Kidney (tissue), 14 donors: Measurements from ENCODE around the gene UQCR11. TPM values are rescaled to one million over a fixed set of nuclear protein-coding genes. Genes with fewer than 3 reads are reported as not detected.

Source experiments
- DNase-seq, 5 donors: peaks; one replicate each; pipeline ENCODE4 v3.0.0-alpha.2; 2013 to 2020
- FAIRE-seq: peaks from 2 replicates; lab custom pipeline; 2012; peaks lifted over from hg19 to GRCh38; lab: Jason Lieb, UNC
- H3K27ac ChIP-seq, 2 donors: one replicate each; pipeline ENCODE4 v1.7.0; 2013; ENCODE audit warnings: low read depth in 2 of 2, low read length in 2 of 2, inconsistent platforms in 1 of 2
- H3K27me3 ChIP-seq: one replicate; pipeline ENCODE4 v1.7.1; 2013; ENCODE audit warnings: low read length, inconsistent platforms; ENCODE audit not compliant: control insufficient read depth, insufficient read depth
- H3K36me3 ChIP-seq, 3 donors: one replicate each; pipeline versions ENCODE4 v1.7.0 to v1.7.1; 2013; ENCODE audit warnings: low read length in 3 of 3, control low read depth in 1 of 3, inconsistent platforms in 1 of 3; ENCODE audit not compliant: insufficient read depth in 3 of 3, control insufficient read depth in 2 of 3
- H3K4me1 ChIP-seq, 3 donors: one replicate each; pipeline versions ENCODE4 v1.7.0 to v1.7.1; 2013; ENCODE audit warnings: low read length in 3 of 3, inconsistent platforms in 1 of 3, low read depth in 1 of 3; ENCODE audit not compliant: control insufficient read depth in 2 of 3, insufficient read depth in 2 of 3
- H3K4me3 ChIP-seq, 3 donors: one replicate each; pipeline versions ENCODE4 v1.7.0 to v1.8.1; 2013; ENCODE audit warnings: low read length in 3 of 3, control low read depth in 1 of 3, inconsistent platforms in 1 of 3
- H3K9ac ChIP-seq, 3 donors: one replicate each; pipeline versions ENCODE4 v1.7.0 to v1.7.1; 2013; ENCODE audit warnings: low read length in 3 of 3, control low read depth in 1 of 3, inconsistent platforms in 1 of 3
- H3K9me3 ChIP-seq, 3 donors: one replicate each; pipeline versions ENCODE4 v1.7.0 to v1.7.1; 2013; ENCODE audit warnings: low read length in 3 of 3, control low read depth in 1 of 3, inconsistent platforms in 1 of 3; ENCODE audit not compliant: control insufficient read depth in 2 of 3, insufficient read depth in 1 of 3
- CTCF ChIP-seq: IDR thresholded peaks from 3 replicates; pipeline ENCODE4 v1.5.1; 2012; ENCODE audit warnings: mild to moderate bottlenecking, moderate library complexity, borderline replicate concordance; ENCODE audit not compliant: insufficient read depth; ENCODE audit errors: extremely low read depth
- intact Hi-C: fragments of 100-400 bp; cut with DNase I; formaldehyde crosslinking; loops from one replicate; pipeline ENCODE4 v1.11.1; 2022
- polyA plus RNA-seq: library from polyadenylated mRNA; stranded (reverse); fragments of 350-450 nt; fragmentation: Illumina TruSeq; extraction: RNeasy Lipid Tissue Mini Kit (QIAGEN cat#74804); gene quantifications from one replicate; pipeline ENCODE4 v1.2.3, GENCODE V29; 2014; ENCODE audit warnings: low read depth, low replicate concordance; ENCODE audit not compliant: insufficient read depth
- total RNA-seq: library from RNA; stranded (reverse); fragmentation: NEBNext Ultra II Directional; extraction: Animal tissue kit (Norgen Biotek cat#: 25700); gene quantifications from one replicate; pipeline ENCODE4 v1.2.1, GENCODE V29; 2021
- donor health status: control.
- donor health status: control.
- donor health status: control.
- donor health status: control.
- donor health status: control.
- donor health status: DM: yes; HTN: yes; CAD: no.
- donor health status: Normal renal cell carcinoma (clear cell type).

UQCR11 gene
- total and polyA plus RNA-seq, 2 donors from 2014 or later = 200 to 777 TPM

DNA sequence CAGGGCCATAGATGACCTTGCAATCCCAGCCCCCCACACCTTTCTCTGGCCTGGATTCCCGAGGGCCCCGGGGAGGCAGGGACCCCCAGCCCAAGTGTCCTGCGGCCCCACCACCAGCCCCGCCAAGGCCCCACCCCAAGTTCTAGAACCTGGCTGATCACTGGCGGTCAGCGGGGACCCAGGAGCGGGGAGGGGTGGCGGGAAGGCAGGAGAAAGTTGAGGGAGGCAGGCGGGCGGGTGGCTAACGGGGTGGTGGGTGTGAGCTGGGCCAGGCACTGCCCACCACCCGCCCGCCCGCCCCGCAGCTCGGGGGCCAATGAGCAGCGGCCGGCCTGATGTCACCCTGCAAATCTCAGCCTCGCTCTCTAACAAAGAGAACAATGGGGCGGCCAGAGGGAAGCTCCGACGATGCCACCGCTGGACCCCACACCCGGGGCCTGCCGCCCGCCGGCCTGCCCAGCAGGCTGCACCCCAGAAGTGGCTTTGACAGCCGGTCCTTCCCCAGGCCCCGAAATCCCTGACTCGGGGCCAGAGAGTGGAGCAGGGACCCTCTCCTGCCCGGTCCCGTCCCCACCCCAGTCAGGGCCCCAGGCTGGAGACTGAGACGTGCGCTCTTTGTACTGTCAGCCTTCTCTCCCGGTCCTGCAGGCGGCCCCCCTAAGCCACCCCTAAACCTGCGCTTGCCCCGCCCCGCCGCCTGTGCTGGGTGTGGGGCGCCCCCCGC lies 38.7 kb downstream of the UQCR11 start:
- no peak for TF ChIP-seq CTCF
- Histone ChIP-seq H3K27me3 (no peaks in the 10 kb centered on the region), H3K4me3 (peak overlapping the region in 2 of 3 donors; percentile 51), H3K36me3 (no peaks in the 10 kb centered on the region), H3K9me3 (no peaks in the 10 kb centered on the region), H3K9ac (peak overlapping the region in 1 of 3 donors; percentile 42), H3K27ac (peak overlapping the region in 1 of 2 donors; percentile 51), H3K4me1 (peaks cover 0 to 9% (median 0%) of the 10 kb centered on the region in 3 donors)
- DNase-seq (peak; percentile 89 to 96 (median 92)), FAIRE-seq (no peak)
- intact Hi-C loops = no loop called here

DNA sequence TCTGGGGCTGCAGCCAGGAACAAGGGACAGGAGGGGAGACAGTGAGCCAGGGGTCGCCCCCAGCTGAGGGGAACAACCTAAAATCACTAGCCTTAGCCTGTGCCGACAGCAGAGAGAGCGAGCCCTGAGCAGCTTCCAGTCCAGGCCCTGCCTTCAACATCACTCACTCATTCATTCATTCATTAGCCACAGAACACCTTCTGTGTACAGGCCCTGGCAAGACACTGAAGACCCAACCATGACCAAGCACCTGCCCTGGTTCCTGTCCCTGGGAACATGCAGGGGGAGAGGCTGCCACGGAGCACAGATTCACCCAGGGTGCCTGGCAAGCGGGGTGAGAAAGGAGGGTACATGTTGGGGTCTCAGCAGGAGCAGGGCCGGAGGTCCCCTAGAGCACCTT lies 42.0 kb downstream of the UQCR11 start:
- DNase-seq (no peak), FAIRE-seq (no peak)
- no peaks in the 10 kb centered on the region for H3K9me3 ChIP-seq
- no peak overlapping the region for H3K9ac ChIP-seq
- no peak overlapping the region for H3K4me3 ChIP-seq
- no peak for TF ChIP-seq CTCF
- intact Hi-C loops = no loop called here
- no peaks in the 10 kb centered on the region for H3K36me3 ChIP-seq
- no peak overlapping the region for H3K27ac ChIP-seq
- no peaks in the 10 kb centered on the region for H3K27me3 ChIP-seq
- H3K4me1 ChIP-seq = peaks cover 0 to 6% (median 0%) of the 10 kb centered on the region in 3 donors

- Histone ChIP-seq H3K36me3 (no peaks in the 10 kb centered on the region), H3K9me3 (no peaks in the 10 kb centered on the region), H3K27me3 (no peaks in the 10 kb centered on the region), H3K4me3 (no peak overlapping the region), H3K4me1 (peaks cover 0 to 6% (median 0%) of the 10 kb centered on the region in 3 donors), H3K9ac (no peak overlapping the region), H3K27ac (no peak overlapping the region)
- DNase-seq (no peak), FAIRE-seq (no peak)
- no peak for TF ChIP-seq CTCF
- intact Hi-C loops = no loop called here
Observed at GRCh38 chr19:1561236-1561842, 43.9 kb downstream of the UQCR11 start.
